Vagina (tissue), 2 donors: ENCODE measurements around the gene PSMD3.

Experiments used
- CTCF ChIP-seq, 3 experiments: fragments of 450-650 bp in 2 of 3; fragments of 200-600 bp in 1 of 3; sonication (generic) in 1 of 3; IDR thresholded peaks; one replicate each; pipeline ENCODE4 v1.5.1; 2017 to 2019; ENCODE audit warnings: antibody characterized with exemption in 3 of 3, mild to moderate bottlenecking in 2 of 3, moderate library complexity in 2 of 3
- POLR2A ChIP-seq, 2 donors: fragments of 450-650 bp; IDR thresholded peaks; one replicate each; pipeline ENCODE4 v1.6.1; 2017; ENCODE audit warnings: antibody characterized with exemption in 2 of 2, mild to moderate bottlenecking in 2 of 2, moderate library complexity in 2 of 2

- TF ChIP-seq CTCF (IDR thresholded peaks at IDR 0.05) (no peak), POLR2A (IDR thresholded peaks at IDR 0.05) (no peak)
Measured at GRCh38 chr17:39997543-39997942, 16.9 kb downstream of the PSMD3 start.
